Stomach (tissue), 9 donors: ENCODE data around the gene FYCO1. TPM values are rescaled to one million over a fixed set of nuclear protein-coding genes. Genes with fewer than 3 reads are reported as not detected.
A peak's percentile ranks its signal among the peaks of the same experiment; 100 is the strongest.

Experiments
- DNase-seq, 2 donors: peaks; one replicate each; pipeline versions ENCODE4 v3.0.0 to v3.0.0-alpha.2; 2013 to 2019
- H3K27ac ChIP-seq, 5 donors: fragments of 200-600 bp in 4 of 5; sonication (generic) in 4 of 5; one replicate each; pipeline ENCODE4 v1.5.1; 2013 to 2019; ENCODE audit warnings: mild to moderate bottlenecking in 1 of 5, moderate library complexity in 1 of 5
- H3K27me3 ChIP-seq, 3 donors: fragments of 200-600 bp; sonication (generic); one replicate each; pipeline ENCODE4 v1.5.1; 2017 to 2019; ENCODE audit warnings: mixed run types in 1 of 3
- H3K36me3 ChIP-seq, 4 donors: fragments of 200-600 bp; sonication (generic); 1 replicate in 3 of 4; 2 replicates in 1 of 4; pipeline ENCODE4 v1.5.1; 2016 to 2019
- H3K4me1 ChIP-seq, 4 donors: fragments of 200-600 bp; sonication (generic); one replicate each; pipeline ENCODE4 v1.5.1; 2016 to 2019
- H3K4me3 ChIP-seq, 4 donors: fragments of 200-600 bp; sonication (generic) in 3 of 4; one replicate each; pipeline ENCODE4 v1.5.1; 2016 to 2019; ENCODE audit warnings: mild to moderate bottlenecking in 1 of 4
- H3K9me3 ChIP-seq, 4 donors: fragments of 200-600 bp; sonication (generic); one replicate each; pipeline ENCODE4 v1.5.1; 2016 to 2019
- EP300 ChIP-seq: sonication (generic); formaldehyde crosslinking; IDR thresholded peaks from one replicate; pipeline ENCODE4 v1.6.1; 2017; ENCODE audit warnings: antibody characterized with exemption
- POLR2A ChIP-seq, 4 donors: fragments of 450-650 bp; IDR thresholded peaks; one replicate each; pipeline ENCODE4 v1.6.1; 2016; ENCODE audit warnings: antibody characterized with exemption in 4 of 4, control low read depth in 2 of 4, mild to moderate bottlenecking in 1 of 4, moderate library complexity in 1 of 4
- POLR2AphosphoS5 ChIP-seq, 3 donors: sonication (generic); formaldehyde crosslinking; IDR thresholded peaks; one replicate each; pipeline ENCODE4 v1.6.1; 2016; ENCODE audit warnings: antibody characterized with exemption in 3 of 3
- WGBS, 5 donors: extraction: QIAGEN DNeasy Blood & Tissue Kit in 3 of 5; methylation state at CpG; one replicate each; pipeline versions ENCODE4 v1.1.5 to v1.1.7; 2013 to 2018; 5-methylcytosine and 5-hydroxymethylcytosine counted together
- intact Hi-C: fragments of 100-400 bp; cut with DNase I; formaldehyde crosslinking; loops from one replicate; pipeline ENCODE4 v1.15.1; 2023; ENCODE audit warnings: low total_unique reads
- polyA plus RNA-seq, 3 donors: library from polyadenylated mRNA; stranded (reverse); fragments of 200-250 nt; gene quantifications; one replicate each; pipeline ENCODE4 v1.2.3, GENCODE V29; 2013
- total RNA-seq, 5 donors: library from RNA; depleted of rRNA; stranded (reverse); fragments of >200 nt; gene quantifications; one replicate each; pipeline versions ENCODE4 v1.1.0 to v1.2.3, GENCODE V29; 2014 to 2016
- TF ChIP-seq, protein P1 (sequence below), 7 experiments: fragments of 450-650 bp in 4 of 7; fragments of 200-600 bp in 3 of 7; sonication (generic) in 3 of 7; IDR thresholded peaks; one replicate each; pipeline ENCODE4 v1.5.1; 2016 to 2019; ENCODE audit warnings: antibody characterized with exemption in 7 of 7, control low read depth in 2 of 7, mild to moderate bottlenecking in 1 of 7
- donor health status: healthy with polysubstance abuse.
- donor health status: Bipolar disorder and iron deficiency.
- donor health status: healthy.

Gene FYCO1
- total and polyA plus RNA-seq, 8 donors = 10.7 to 97.4 (median 25.3) TPM

- Histone ChIP-seq H3K27me3 (no peaks in the 10 kb centered on the region), H3K36me3 (peaks cover 55 to 97% (median 96%) of the 10 kb centered on the region in 4 donors), H3K27ac (no peak overlapping the region), H3K4me3 (no peak overlapping the region), H3K9me3 (no peaks in the 10 kb centered on the region), H3K4me1 (peaks cover 18 to 63% (median 37%) of the 10 kb centered on the region in 4 donors)
- DNase-seq = no peak
- 92 to 97% (median 94%) methylated on average over 3 of the region's 3 CpGs for WGBS, 5 donors
- TF ChIP-seq POLR2A (IDR thresholded peaks at IDR 0.05) (no peak), POLR2AphosphoS5 (IDR thresholded peaks at IDR 0.05) (no peak)
- intact Hi-C loops = no loop called here
Observed at GRCh38 chr3:45969953-45970352, 25.7 kb downstream of the FYCO1 start.

GRCh38 chr3:45969116-45969515 lies 26.5 kb downstream of the FYCO1 start:
- TF ChIP-seq POLR2AphosphoS5 (IDR thresholded peaks at IDR 0.05) (no peak), EP300 (no peak), POLR2A (IDR thresholded peaks at IDR 0.05) (no peak)
- TF ChIP-seq, protein P1, sequence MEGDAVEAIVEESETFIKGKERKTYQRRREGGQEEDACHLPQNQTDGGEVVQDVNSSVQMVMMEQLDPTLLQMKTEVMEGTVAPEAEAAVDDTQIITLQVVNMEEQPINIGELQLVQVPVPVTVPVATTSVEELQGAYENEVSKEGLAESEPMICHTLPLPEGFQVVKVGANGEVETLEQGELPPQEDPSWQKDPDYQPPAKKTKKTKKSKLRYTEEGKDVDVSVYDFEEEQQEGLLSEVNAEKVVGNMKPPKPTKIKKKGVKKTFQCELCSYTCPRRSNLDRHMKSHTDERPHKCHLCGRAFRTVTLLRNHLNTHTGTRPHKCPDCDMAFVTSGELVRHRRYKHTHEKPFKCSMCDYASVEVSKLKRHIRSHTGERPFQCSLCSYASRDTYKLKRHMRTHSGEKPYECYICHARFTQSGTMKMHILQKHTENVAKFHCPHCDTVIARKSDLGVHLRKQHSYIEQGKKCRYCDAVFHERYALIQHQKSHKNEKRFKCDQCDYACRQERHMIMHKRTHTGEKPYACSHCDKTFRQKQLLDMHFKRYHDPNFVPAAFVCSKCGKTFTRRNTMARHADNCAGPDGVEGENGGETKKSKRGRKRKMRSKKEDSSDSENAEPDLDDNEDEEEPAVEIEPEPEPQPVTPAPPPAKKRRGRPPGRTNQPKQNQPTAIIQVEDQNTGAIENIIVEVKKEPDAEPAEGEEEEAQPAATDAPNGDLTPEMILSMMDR (IDR thresholded peaks at IDR 0.05) = no peak
- 89 to 96% (median 91%) methylated on average over 3 of the region's 3 CpGs for WGBS, 5 donors
- Histone ChIP-seq H3K27ac (no peak overlapping the region), H3K9me3 (no peaks in the 10 kb centered on the region), H3K4me3 (no peak overlapping the region), H3K4me1 (peaks cover 18 to 64% (median 37%) of the 10 kb centered on the region in 4 donors), H3K36me3 (peaks cover 58 to 97% (median 96%) of the 10 kb centered on the region in 4 donors), H3K27me3 (no peaks in the 10 kb centered on the region)
- intact Hi-C loops = no loop called here
- no peak for DNase-seq

GRCh38 chr3:45968706-45969105 lies 26.9 kb downstream of the FYCO1 start:
- H3K9me3 ChIP-seq = no peaks in the 10 kb centered on the region
- H3K27me3 ChIP-seq = no peaks in the 10 kb centered on the region
- TF ChIP-seq EP300 (no peak), POLR2AphosphoS5 (IDR thresholded peaks at IDR 0.05) (no peak), POLR2A (IDR thresholded peaks at IDR 0.05) (no peak)
- TF ChIP-seq, protein P1 (IDR thresholded peaks at IDR 0.05) = no peak
- peaks cover 18 to 64% (median 37%) of the 10 kb centered on the region in 4 donors for H3K4me1 ChIP-seq
- intact Hi-C loops = no loop called here
- H3K4me3 ChIP-seq = no peak overlapping the region
- WGBS, 5 donors = 69 to 85% (median 78%) methylated on average over 2 of the region's 2 CpGs
- DNase-seq = peak in 1 of 2 donors; percentile 40
- peak overlapping the region in 1 of 5 donors; percentile 44 for H3K27ac ChIP-seq
- H3K36me3 ChIP-seq = peaks cover 62 to 97% (median 96%) of the 10 kb centered on the region in 4 donors

GRCh38 chr3:45968149-45968548 lies 27.5 kb downstream of the FYCO1 start:
- no peaks in the 10 kb centered on the region for H3K27me3 ChIP-seq
- H3K36me3 ChIP-seq = peaks cover 67 to 97% (median 97%) of the 10 kb centered on the region in 4 donors
- H3K4me1 ChIP-seq = peaks cover 18 to 61% (median 37%) of the 10 kb centered on the region in 4 donors
- intact Hi-C loops = no loop called here
- peak in 1 of 2 donors; percentile 59 for DNase-seq
- H3K4me3 ChIP-seq = no peak overlapping the region
- H3K27ac ChIP-seq = peak overlapping the region; percentile 1 to 44 (median 24)
- 64 to 85% (median 69%) methylated on average over 8 to 9 of the region's 9 CpGs for WGBS, 5 donors
- H3K9me3 ChIP-seq = no peaks in the 10 kb centered on the region
- no peak for TF ChIP-seq POLR2A (IDR thresholded peaks at IDR 0.05)

DNA sequence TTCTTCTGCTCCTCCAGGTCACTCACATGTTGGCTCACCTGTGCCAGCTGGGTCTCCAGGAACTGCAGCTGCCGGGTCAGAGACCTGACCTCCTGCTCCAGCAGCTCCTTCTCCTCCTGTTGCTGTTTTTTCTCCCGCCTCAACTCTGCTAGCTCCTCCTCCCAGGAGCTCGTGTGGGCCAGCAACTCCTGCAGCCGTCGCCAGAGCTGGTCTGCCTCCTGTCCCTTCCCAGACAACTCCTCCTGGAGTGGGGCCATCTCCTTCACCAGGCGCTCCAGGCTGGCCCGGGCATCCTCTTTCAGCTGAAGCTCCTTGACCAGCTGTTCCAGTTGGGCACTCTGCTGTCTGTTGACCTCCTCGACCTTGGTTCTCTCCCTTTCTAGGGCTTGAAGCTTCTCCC lies 27.9 kb downstream of the FYCO1 start:
- no peak for TF ChIP-seq POLR2AphosphoS5 (IDR thresholded peaks at IDR 0.05)
- H3K36me3 ChIP-seq = peaks cover 71 to 97% (median 97%) of the 10 kb centered on the region in 4 donors
- peak overlapping the region; percentile 1 to 44 (median 24) for H3K27ac ChIP-seq
- 40 to 68% (median 54%) methylated on average over 8 of the region's 8 CpGs for WGBS, 5 donors
- H3K27me3 ChIP-seq = no peaks in the 10 kb centered on the region
- intact Hi-C loops = no loop called here
- H3K9me3 ChIP-seq = no peaks in the 10 kb centered on the region
- DNase-seq = peak in 1 of 2 donors; percentile 53
- H3K4me3 ChIP-seq = no peak overlapping the region
- peaks cover 18 to 56% (median 34%) of the 10 kb centered on the region in 4 donors for H3K4me1 ChIP-seq

DNA sequence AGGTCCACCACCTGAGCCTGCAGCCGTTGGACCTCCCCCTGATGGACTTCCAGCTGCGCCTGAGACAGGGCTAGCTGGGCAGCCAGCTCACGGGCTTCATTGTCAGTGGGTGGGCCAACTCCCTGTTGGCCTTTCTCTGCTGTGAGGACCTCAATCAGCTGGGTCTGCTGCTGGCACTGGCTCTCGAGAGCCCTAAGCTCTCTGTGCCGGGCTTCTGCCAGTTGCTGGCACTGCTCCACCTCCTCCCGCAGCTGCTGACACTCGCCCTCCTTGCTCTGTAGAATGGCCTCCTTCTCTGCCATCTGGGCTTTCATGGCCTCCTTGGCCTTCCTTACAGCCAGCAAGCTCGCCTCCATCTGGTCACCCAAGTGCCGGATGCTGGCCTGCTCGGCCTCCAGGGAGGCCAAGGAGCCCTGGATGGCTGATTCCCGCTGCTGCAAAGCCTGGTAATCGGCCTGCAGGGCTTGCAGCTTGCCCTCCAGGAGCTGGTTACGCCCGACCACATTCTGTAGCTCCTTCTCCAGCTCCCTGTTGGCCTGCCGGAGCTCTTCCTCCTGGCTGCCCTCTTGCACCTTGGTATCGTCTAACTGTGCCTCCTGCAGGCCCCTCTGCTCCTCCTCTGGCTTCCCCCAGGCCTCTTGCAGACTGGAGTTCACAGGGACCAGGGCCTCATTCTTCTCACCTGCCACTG lies 28.5 kb downstream of the FYCO1 start:
- Histone ChIP-seq H3K4me1 (peaks cover 18 to 50% (median 27%) of the 10 kb centered on the region in 4 donors), H3K4me3 (no peak overlapping the region), H3K27ac (peak overlapping the region; percentile 2 to 44 (median 24)), H3K9me3 (no peaks in the 10 kb centered on the region), H3K27me3 (no peaks in the 10 kb centered on the region), H3K36me3 (peaks cover 77 to 97% (median 97%) of the 10 kb centered on the region in 4 donors)
- 62 to 83% (median 65%) methylated on average over 11 to 16 of the region's 16 CpGs for WGBS, 5 donors
- intact Hi-C loops = no loop called here
- TF ChIP-seq, protein P1 (IDR thresholded peaks at IDR 0.05) = no peak
- TF ChIP-seq POLR2AphosphoS5 (IDR thresholded peaks at IDR 0.05) = no peak
- no peak for DNase-seq
